Left lung (tissue), 14 donors: Measurements from ENCODE around the gene DDX53. TPM values are rescaled to one million over a fixed set of nuclear protein-coding genes. Genes with fewer than 3 reads are reported as not detected.

Source experiments
- ATAC-seq: fragments of 200-7000 bp; cut with Tn5 transposase; one replicate; pipeline ENCODE4 v1.9.1; 2020; ENCODE audit warnings: moderate library complexity
- DNase-seq, 4 donors: peaks; one replicate each; pipeline ENCODE4 v3.0.0-alpha.2; 2013 to 2020
- H3K27ac ChIP-seq, 2 donors: fragments of 200-600 bp; sonication (generic) in 1 of 2; one replicate each; pipeline versions ENCODE4 v1.5.0 to v1.8.0; 2020 to 2021
- H3K27me3 ChIP-seq, 2 donors: fragments of 200-600 bp; sonication (generic) in 1 of 2; one replicate each; pipeline versions ENCODE4 v1.5.0 to v1.8.0; 2020 to 2021
- H3K36me3 ChIP-seq, 2 donors: fragments of 200-600 bp; sonication (generic) in 1 of 2; one replicate each; pipeline versions ENCODE4 v1.5.0 to v1.8.0; 2020 to 2021
- H3K4me1 ChIP-seq, 2 donors: fragments of 200-600 bp; one replicate each; pipeline ENCODE4 v1.8.0; 2021
- H3K4me3 ChIP-seq, 2 donors: fragments of 200-600 bp; sonication (generic) in 1 of 2; one replicate each; pipeline versions ENCODE4 v1.5.0 to v1.8.0; 2020 to 2021; ENCODE audit warnings: mild to moderate bottlenecking in 1 of 2
- H3K9me3 ChIP-seq, 2 donors: fragments of 200-600 bp; sonication (generic) in 1 of 2; one replicate each; pipeline versions ENCODE4 v1.5.0 to v1.8.0; 2020 to 2021
- CTCF ChIP-seq, 2 donors: fragments of 200-600 bp; sonication (generic) in 1 of 2; IDR thresholded peaks; one replicate each; pipeline versions ENCODE4 v1.5.0 to v1.8.0; 2021; ENCODE audit warnings: antibody characterized with exemption in 2 of 2
- intact Hi-C, 2 donors: fragments of 100-400 bp; cut with DNase I; formaldehyde crosslinking; loops; one replicate each; pipeline versions ENCODE4 v1.11.2 to v1.14.2; 2022
- long read RNA-seq, 12 donors: library from polyadenylated mRNA in 2 of 12; unstranded in 2 of 12; transcript quantifications; one replicate each; pipeline ENCODE4 v2.0.0 and lab custom pipeline, GENCODE V29; 2019 to 2026
- polyA plus RNA-seq, 6 donors: library from polyadenylated mRNA; unstranded; fragments of 120-200 nt; gene quantifications; one replicate each; pipeline ENCODE4 v1.2.1, GENCODE V29; 2013; ENCODE audit not compliant: insufficient read length in 6 of 6
- total RNA-seq, 2 donors: library from RNA; stranded (reverse); fragmentation: NEBNext Ultra II Directional; extraction: Animal tissue kit (Norgen Biotek cat#: 25700); gene quantifications; one replicate each; pipeline ENCODE4 v1.2.1, GENCODE V29; 2021
- donor health status: DM: no; HTN: yes; CAD: no.
- donor health status: DM: no; HTN: no; CAD: no.

DDX53 gene
- not detected for total RNA-seq
- not detected for polyA plus RNA-seq
- long read RNA-seq, donor 1, result 0 reads
- long read RNA-seq, donor 2, result 0 reads
- long read RNA-seq, donor 3, result 0 reads
- long read RNA-seq, donor 4, result 0 reads
- long read RNA-seq, donor 5, result 0 reads
- long read RNA-seq, donor 6, result 0 reads
- long read RNA-seq, donor 7, result 0 reads
- long read RNA-seq, donor 8, result 0 reads
- long read RNA-seq, donor 9, result 0 reads
- long read RNA-seq, donor 10, result 0 reads
- long read RNA-seq, donor 11, partial matches to known transcripts, result 0 of 1 reads
- long read RNA-seq, donor 11, other reads (novel, unspliced or antisense), result 0 of 1 reads
- long read RNA-seq, donor 12, result 0 reads

- Histone ChIP-seq H3K36me3 (no peaks in the 10 kb centered on the region), H3K27me3 (no peaks in the 10 kb centered on the region), H3K9me3 (no peaks in the 10 kb centered on the region), H3K4me1 (no peaks in the 10 kb centered on the region), H3K27ac (no peak within 1 kb of the TSS), H3K4me3 (no peak within 1 kb of the TSS)
- no peak for DNase-seq
- no peak for TF ChIP-seq CTCF (IDR thresholded peaks at IDR 0.05)
- no peak for ATAC-seq
- intact Hi-C loops, result no loop called here
Observed at GRCh38 chrX:22999696-23000223, at the start of gene DDX53. TSS of gene DDX53 (plus strand) at chrX:22999960. CDS start at chrX:23000058, 98 bp downstream.

GRCh38 chrX:22950269-22951266 lies 49.2 kb upstream of the DDX53 start:
- no peaks in the 10 kb centered on the region for H3K4me1 ChIP-seq
- TF ChIP-seq CTCF (IDR thresholded peaks at IDR 0.05), result no peak
- H3K4me3 ChIP-seq, result no peak overlapping the region
- intact Hi-C loops, result no loop called here
- H3K27me3 ChIP-seq, result no peaks in the 10 kb centered on the region
- H3K27ac ChIP-seq, result no peak overlapping the region
- H3K36me3 ChIP-seq, result no peaks in the 10 kb centered on the region
- peak in 2 of 4 donors; percentile 3 to 40 for DNase-seq
- H3K9me3 ChIP-seq, result no peaks in the 10 kb centered on the region
- ATAC-seq, result no peak

- no peak for DNase-seq
- TF ChIP-seq CTCF (IDR thresholded peaks at IDR 0.05), result no peak
- ATAC-seq, result no peak
Observed at GRCh38 chrX:22952010-22952409, 47.8 kb upstream of the DDX53 start.

GRCh38 chrX:22958250-22958649 lies 41.5 kb upstream of the DDX53 start:
- no peak overlapping the region for H3K27ac ChIP-seq
- intact Hi-C loops, result no loop called here
- no peaks in the 10 kb centered on the region for H3K4me1 ChIP-seq
- H3K36me3 ChIP-seq, result no peaks in the 10 kb centered on the region
- no peaks in the 10 kb centered on the region for H3K9me3 ChIP-seq
- H3K4me3 ChIP-seq, result no peak overlapping the region
- ATAC-seq, result no peak
- no peaks in the 10 kb centered on the region for H3K27me3 ChIP-seq
- TF ChIP-seq CTCF (IDR thresholded peaks at IDR 0.05), result no peak
- no peak for DNase-seq

More at GRCh38 chrX:22952010-22952409, 47.8 kb upstream of the DDX53 start:
- H3K4me3 ChIP-seq, result no peak overlapping the region
- H3K4me1 ChIP-seq, result no peaks in the 10 kb centered on the region
- intact Hi-C loops, result no loop called here
- no peak overlapping the region for H3K27ac ChIP-seq
- no peaks in the 10 kb centered on the region for H3K36me3 ChIP-seq
- no peaks in the 10 kb centered on the region for H3K9me3 ChIP-seq
- no peaks in the 10 kb centered on the region for H3K27me3 ChIP-seq
